Measurements from ENCODE around the gene USP2. TPM values are rescaled to one million over a fixed set of nuclear protein-coding genes. Genes with fewer than 3 reads are reported as not detected.
A peak's percentile ranks its signal among the peaks of the same experiment; 100 is the strongest.

The USP2 gene
- total RNA-seq, 1 experiment from 2014 or later = 15.4 TPM

DNA sequence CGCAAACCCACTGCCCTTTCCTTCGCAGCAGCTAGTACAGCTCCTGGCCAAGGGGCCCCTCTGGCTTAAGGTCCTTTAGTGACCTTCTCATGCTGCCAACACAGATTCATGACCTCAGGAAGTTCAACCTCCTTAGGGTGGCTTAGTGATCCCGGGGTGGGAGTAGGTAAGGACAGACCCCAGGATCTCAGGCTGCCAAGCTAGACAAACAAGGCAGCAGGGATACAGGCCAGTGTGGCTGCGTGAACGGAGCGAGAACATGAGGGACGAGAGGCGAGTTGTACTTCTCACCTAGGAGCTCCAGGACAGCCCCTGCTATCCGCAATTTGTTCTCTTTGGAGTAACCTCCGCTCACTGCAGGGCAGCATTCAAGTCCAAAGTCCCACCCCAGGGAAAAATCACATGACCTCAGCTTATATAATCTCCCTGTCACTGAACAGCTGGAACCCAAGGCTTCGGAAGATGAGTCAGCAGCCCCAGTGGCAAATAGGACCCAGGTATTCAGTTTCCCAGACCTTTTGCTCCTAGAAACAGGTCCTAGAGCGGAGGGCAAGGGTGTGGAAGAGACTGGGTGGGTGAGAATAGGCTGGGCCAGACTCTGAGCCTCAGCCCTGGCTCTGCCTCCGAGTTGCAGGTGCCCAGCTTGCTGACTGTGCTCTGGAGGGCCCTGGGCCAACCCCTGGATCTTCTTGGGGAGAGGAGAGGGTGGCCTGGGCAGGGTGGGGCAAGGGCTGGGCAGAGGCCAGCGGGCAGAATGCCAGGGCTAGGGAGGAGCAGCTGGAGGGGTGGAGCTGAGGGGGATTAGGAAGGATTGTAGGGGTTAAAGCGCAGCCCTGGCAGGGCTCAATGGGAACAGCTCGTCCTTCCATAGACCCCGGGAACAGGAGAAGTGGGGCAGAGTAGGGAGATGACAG, 13.1 kb downstream of the USP2 start:
- Histone ChIP-seq H4K20me1 (ENCODE audit: insufficient read depth, low read depth, low read length) (no peaks in the 10 kb centered on the region), H2AFZ (ENCODE audit: low read length) (no peak overlapping the region), H3K4me1 (ENCODE audit: low read length) (peaks cover 84% of the 10 kb centered on the region), H3K4me2 (ENCODE audit: low read depth, low read length, poor library complexity, severe bottlenecking) (peak overlapping the region; percentile 70), H3K9ac (ENCODE audit: low read length) (peak overlapping the region; percentile 68), H3K27ac (ENCODE audit: low read length) (peak overlapping the region; percentile 94), H3K9me2 (replicated peaks; ENCODE audit: insufficient read depth, low read length) (no peaks in the 10 kb centered on the region), H3K36me3 (ENCODE audit: insufficient read depth, low read length) (no peaks in the 10 kb centered on the region), H3K4me3 (ENCODE audit: low read length) (peak overlapping the region; percentile 51), H3K9me3 (ENCODE audit: low read length) (no peaks in the 10 kb centered on the region), H3K79me2 (ENCODE audit: low read length) (peaks cover 6% of the 10 kb centered on the region), H3K27me3 (ENCODE audit: low read length) (no peaks in the 10 kb centered on the region)
- DNase-seq = peak; percentile 58

DNA sequence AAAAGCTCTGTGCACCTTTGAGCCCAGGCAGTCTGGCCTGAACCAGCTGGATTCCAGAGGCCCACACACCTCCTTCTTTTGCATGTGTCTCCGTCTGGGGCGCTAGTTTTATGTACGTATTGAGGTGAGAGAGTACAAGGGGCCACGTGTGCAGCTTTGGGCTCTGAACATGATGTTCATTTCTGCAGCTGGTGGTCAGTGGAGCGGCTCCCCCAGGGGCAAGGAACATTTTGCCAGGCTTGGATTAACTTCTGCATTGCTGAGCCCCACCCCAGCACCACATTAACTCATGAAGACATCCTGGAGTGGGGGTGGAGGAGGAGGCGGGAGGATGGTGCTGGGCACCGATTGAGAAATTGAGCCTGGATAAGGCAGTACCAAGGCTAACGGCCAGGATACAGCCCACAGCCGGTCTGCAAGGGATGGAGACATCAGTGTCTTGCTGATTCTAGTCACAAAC, 13.8 kb downstream of the USP2 start:
- no peaks in the 10 kb centered on the region for H3K9me2 ChIP-seq (replicated peaks; ENCODE audit: insufficient read depth, low read length)
- no peaks in the 10 kb centered on the region for H3K36me3 ChIP-seq (ENCODE audit: insufficient read depth, low read length)
- H4K20me1 ChIP-seq (ENCODE audit: insufficient read depth, low read depth, low read length) = no peaks in the 10 kb centered on the region
- peak overlapping the region; percentile 68 for H3K9ac ChIP-seq (ENCODE audit: low read length)
- H3K4me1 ChIP-seq (ENCODE audit: low read length) = peaks cover 85% of the 10 kb centered on the region
- H3K9me3 ChIP-seq (ENCODE audit: low read length) = no peaks in the 10 kb centered on the region
- peaks cover 13% of the 10 kb centered on the region for H3K79me2 ChIP-seq (ENCODE audit: low read length)
- H3K4me3 ChIP-seq (ENCODE audit: low read length) = peak overlapping the region; percentile 51
- H3K27me3 ChIP-seq (ENCODE audit: low read length) = no peaks in the 10 kb centered on the region
- H3K27ac ChIP-seq (ENCODE audit: low read length) = peak overlapping the region; percentile 94
- H3K4me2 ChIP-seq (ENCODE audit: low read depth, low read length, poor library complexity, severe bottlenecking) = peak overlapping the region; percentile 70
- H2AFZ ChIP-seq (ENCODE audit: low read length) = no peak overlapping the region
- DNase-seq = peak; percentile 82

DNA sequence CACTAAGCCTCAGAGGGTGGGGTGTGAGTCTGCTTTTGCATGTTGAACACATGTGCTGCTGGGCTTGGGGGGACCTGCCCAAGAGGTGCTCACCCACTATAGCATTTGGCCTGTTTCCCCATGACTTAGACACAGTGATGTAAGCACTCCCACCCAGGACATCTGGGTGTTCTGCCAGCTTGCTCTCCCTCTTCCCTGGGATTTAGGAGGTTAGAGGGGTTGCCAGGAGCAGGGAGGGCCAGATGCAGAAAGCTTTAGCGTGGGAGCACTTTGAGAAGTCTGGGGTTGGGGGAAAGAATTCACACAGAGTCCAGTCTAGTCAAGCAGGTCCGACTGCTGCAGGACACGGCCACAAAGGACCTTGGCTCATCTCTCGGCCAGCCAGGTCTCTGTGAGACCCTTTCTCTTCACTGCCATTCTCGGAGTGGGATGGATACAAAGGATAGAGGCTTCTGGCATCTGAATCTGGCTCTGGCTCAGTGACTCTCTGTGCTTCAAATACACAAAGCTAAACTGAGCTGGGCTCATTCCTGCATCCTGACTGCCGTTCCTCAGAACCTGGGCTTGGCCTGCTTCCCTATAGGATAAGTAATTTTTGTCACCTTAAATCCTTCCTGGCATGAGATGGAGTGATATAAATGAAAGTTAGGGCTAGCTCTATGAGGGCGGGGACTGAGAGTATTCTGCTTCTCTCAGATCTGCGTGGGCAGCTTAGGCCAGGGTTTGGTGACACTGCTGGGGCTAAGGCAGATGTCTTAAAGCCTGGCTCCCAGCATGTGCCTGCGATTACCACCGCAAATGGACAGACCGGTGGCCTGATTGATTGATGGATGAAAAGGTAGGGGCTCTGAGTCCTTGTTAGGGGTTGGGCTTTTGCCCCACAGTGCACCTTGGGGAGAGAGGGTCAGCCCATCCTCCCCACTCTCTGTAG, 14.5 kb downstream of the USP2 start:
- H3K79me2 ChIP-seq (ENCODE audit: low read length) = peaks cover 18% of the 10 kb centered on the region
- H3K27ac ChIP-seq (ENCODE audit: low read length) = peak overlapping the region; percentile 94
- H3K4me3 ChIP-seq (ENCODE audit: low read length) = peak overlapping the region; percentile 51; the same call in 1 of the 2 replicates
- H3K36me3 ChIP-seq (ENCODE audit: insufficient read depth, low read length) = no peaks in the 10 kb centered on the region
- H2AFZ ChIP-seq (ENCODE audit: low read length) = no peak overlapping the region
- no peaks in the 10 kb centered on the region for H3K9me3 ChIP-seq (ENCODE audit: low read length)
- peak; percentile 58 for DNase-seq
- no peaks in the 10 kb centered on the region for H3K9me2 ChIP-seq (replicated peaks; ENCODE audit: insufficient read depth, low read length)
- H3K4me1 ChIP-seq (ENCODE audit: low read length) = peaks cover 88% of the 10 kb centered on the region
- H3K4me2 ChIP-seq (ENCODE audit: low read depth, low read length, poor library complexity, severe bottlenecking) = peak overlapping the region; percentile 70
- H3K27me3 ChIP-seq (ENCODE audit: low read length) = no peaks in the 10 kb centered on the region
- peak overlapping the region; percentile 68 for H3K9ac ChIP-seq (ENCODE audit: low read length)
- no peaks in the 10 kb centered on the region for H4K20me1 ChIP-seq (ENCODE audit: insufficient read depth, low read depth, low read length)

DNA sequence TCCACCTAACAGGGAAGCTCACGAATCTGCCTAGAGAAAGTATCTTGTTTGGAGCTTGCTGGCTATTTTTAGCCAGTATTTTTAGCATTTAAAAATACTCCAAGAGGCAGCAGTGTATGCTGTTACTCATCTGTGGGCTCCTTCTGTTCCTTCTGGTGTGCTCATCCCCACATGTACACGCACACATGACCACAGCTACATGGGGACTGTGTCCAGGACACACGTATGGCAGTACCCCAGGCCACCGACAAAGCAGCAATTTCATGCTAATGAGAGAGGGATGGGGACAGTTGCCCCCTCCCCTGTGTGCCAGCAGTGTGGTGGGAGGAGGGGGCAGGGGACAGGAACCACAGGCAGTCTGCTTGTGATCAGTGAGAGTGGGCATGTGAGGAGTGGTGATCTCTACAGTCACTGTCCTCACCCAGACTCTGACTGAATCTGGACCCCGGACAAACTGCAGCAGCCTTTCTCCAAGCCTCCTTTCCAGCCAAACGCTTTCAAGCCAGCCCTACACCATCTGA, 16.4 kb downstream of the USP2 start:
- Histone ChIP-seq H3K27me3 (ENCODE audit: low read length) (no peaks in the 10 kb centered on the region), H3K4me3 (ENCODE audit: low read length) (peak overlapping the region; percentile 55), H3K36me3 (ENCODE audit: insufficient read depth, low read length) (no peaks in the 10 kb centered on the region), H4K20me1 (ENCODE audit: insufficient read depth, low read depth, low read length) (no peaks in the 10 kb centered on the region), H3K9me3 (ENCODE audit: low read length) (no peaks in the 10 kb centered on the region), H3K79me2 (ENCODE audit: low read length) (peaks cover 25% of the 10 kb centered on the region), H3K9me2 (replicated peaks; ENCODE audit: insufficient read depth, low read length) (no peaks in the 10 kb centered on the region), H3K9ac (ENCODE audit: low read length) (peak overlapping the region; percentile 72), H3K4me2 (ENCODE audit: low read depth, low read length, poor library complexity, severe bottlenecking) (peak overlapping the region; percentile 66), H3K4me1 (ENCODE audit: low read length) (peaks cover 88% of the 10 kb centered on the region), H3K27ac (ENCODE audit: low read length) (peak overlapping the region; percentile 94), H2AFZ (ENCODE audit: low read length) (no peak overlapping the region)
- no peak for DNase-seq

DNA sequence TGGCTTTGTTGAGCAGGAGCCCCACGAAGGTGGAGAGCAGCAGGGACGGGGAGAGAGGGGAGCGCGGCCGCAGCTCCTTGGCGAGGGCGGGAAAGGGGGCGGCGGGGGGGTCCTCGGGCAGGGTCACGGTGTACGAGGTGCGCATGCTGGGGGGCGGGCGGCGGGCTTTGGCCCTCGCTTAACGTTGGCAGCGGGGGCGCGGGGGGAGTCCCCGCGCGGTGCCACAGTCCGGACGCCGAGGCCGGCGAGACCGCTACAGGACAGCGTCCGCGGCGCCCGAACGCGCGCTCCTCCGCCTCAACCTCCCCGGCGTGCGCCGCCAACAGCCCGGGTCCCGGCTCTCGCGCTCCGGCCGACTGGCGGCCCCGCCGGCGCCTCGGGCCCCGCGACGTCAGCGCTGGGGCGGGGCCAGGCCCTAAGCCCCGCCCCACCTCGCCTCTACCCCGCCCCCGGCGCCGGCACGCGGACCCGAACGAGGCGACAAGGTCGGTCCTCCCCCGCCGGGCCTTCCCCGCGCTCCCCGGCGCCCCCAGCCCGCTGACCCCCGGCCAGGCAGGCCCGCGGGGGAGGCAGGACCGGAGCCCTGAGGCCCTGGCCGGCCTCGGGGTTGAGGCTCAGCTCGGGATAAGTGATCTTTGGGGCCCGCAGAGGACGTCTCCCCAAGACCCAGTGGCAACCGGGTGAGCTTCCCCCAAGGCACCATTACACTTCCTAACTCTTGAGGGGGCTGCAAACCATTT, 17.5 kb downstream of the USP2 start:
- peaks cover 20% of the 10 kb centered on the region for H3K79me2 ChIP-seq (ENCODE audit: low read length)
- DNase-seq = peak; percentile 83
- peaks cover 88% of the 10 kb centered on the region for H3K4me1 ChIP-seq (ENCODE audit: low read length)
- H3K4me3 ChIP-seq (ENCODE audit: low read length) = peak overlapping the region; percentile 85
- no peaks in the 10 kb centered on the region for H3K9me2 ChIP-seq (replicated peaks; ENCODE audit: insufficient read depth, low read length)
- H3K9ac ChIP-seq (ENCODE audit: low read length) = peak overlapping the region; percentile 86
- no peaks in the 10 kb centered on the region for H3K27me3 ChIP-seq (ENCODE audit: low read length)
- no peaks in the 10 kb centered on the region for H4K20me1 ChIP-seq (ENCODE audit: insufficient read depth, low read depth, low read length)
- H3K4me2 ChIP-seq (ENCODE audit: low read depth, low read length, poor library complexity, severe bottlenecking) = peak overlapping the region; percentile 91
- peak overlapping the region; percentile 98 for H3K27ac ChIP-seq (ENCODE audit: low read length)
- H3K36me3 ChIP-seq (ENCODE audit: insufficient read depth, low read length) = peaks cover 2% of the 10 kb centered on the region
- no peak overlapping the region for H2AFZ ChIP-seq (ENCODE audit: low read length)
- no peaks in the 10 kb centered on the region for H3K9me3 ChIP-seq (ENCODE audit: low read length)

DNA sequence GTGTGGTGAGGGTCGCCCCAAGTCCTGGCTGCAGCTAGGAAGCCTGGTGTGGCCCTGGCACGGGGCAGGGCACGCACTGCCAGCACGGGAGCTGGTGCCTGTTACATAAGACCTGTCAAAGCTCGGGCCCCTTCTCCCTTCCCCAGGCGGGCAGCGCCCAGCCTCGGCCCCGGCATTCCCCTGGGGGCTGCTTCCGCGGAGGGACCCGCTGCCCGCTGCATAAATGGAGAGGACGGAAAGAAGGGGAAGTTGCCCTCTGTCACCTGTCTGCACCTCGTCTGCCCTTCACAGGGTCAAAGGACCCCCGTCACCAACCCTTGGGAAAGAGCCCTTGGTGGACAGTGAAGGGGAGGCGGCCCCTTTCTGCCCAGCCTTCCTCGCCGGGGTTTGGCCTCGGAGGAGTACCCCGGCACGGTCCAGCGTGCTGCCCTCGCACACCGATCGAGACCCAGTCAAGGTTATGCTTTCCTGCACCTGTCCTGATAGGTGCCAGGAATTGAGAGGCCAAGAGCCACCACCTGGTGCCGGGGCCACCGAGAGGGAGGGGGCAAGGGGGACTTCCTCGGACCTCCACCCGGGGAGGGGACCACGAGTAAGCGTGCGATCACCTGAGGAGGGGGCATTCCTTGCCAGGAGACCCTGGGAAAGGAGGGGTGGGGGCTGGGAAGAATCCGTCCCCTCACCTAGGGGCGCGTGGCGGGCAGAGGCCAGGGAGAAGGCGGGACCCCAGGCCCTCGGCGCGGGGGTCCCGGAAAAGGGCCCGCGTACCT, 18.2 kb downstream of the USP2 start:
- DNase-seq = peak; percentile 57
- Histone ChIP-seq H4K20me1 (ENCODE audit: insufficient read depth, low read depth, low read length) (no peaks in the 10 kb centered on the region), H3K79me2 (ENCODE audit: low read length) (peaks cover 20% of the 10 kb centered on the region), H3K4me1 (ENCODE audit: low read length) (peaks cover 88% of the 10 kb centered on the region), H3K27me3 (ENCODE audit: low read length) (no peaks in the 10 kb centered on the region), H2AFZ (ENCODE audit: low read length) (no peak overlapping the region), H3K9ac (ENCODE audit: low read length) (peak overlapping the region; percentile 86), H3K4me3 (ENCODE audit: low read length) (peak overlapping the region; percentile 85), H3K36me3 (ENCODE audit: insufficient read depth, low read length) (peaks cover 8% of the 10 kb centered on the region), H3K9me2 (replicated peaks; ENCODE audit: insufficient read depth, low read length) (no peaks in the 10 kb centered on the region), H3K9me3 (ENCODE audit: low read length) (no peaks in the 10 kb centered on the region), H3K27ac (ENCODE audit: low read length) (peak overlapping the region; percentile 98), H3K4me2 (ENCODE audit: low read depth, low read length, poor library complexity, severe bottlenecking) (peak overlapping the region; percentile 91)

DNA sequence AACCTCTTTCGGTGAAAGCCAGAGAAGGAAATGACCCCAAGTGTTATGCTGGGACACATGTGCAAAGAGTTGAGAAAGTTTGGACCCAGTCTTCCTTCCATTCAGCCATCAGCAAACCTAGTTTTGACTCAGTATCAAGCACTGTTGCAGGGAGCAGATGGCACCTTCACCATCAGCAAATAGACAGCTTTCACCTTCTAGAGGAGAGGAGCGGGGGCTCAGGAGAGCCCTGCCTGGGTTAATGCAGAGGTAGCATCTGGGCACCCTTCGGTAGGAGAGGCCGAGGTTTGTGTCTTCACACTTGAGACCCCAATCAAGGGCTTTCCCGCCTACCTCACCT, 18.8 kb downstream of the USP2 start:
- Histone ChIP-seq H3K9me2 (replicated peaks; ENCODE audit: insufficient read depth, low read length) (no peaks in the 10 kb centered on the region), H3K79me2 (ENCODE audit: low read length) (peaks cover 20% of the 10 kb centered on the region), H3K36me3 (ENCODE audit: insufficient read depth, low read length) (peaks cover 8% of the 10 kb centered on the region), H3K9me3 (ENCODE audit: low read length) (no peaks in the 10 kb centered on the region), H3K9ac (ENCODE audit: low read length) (peak overlapping the region; percentile 86), H3K4me3 (ENCODE audit: low read length) (peak overlapping the region; percentile 85), H3K4me1 (ENCODE audit: low read length) (peaks cover 88% of the 10 kb centered on the region), H3K4me2 (ENCODE audit: low read depth, low read length, poor library complexity, severe bottlenecking) (peak overlapping the region; percentile 91), H3K27me3 (ENCODE audit: low read length) (no peaks in the 10 kb centered on the region), H3K27ac (ENCODE audit: low read length) (peak overlapping the region; percentile 98), H2AFZ (ENCODE audit: low read length) (no peak overlapping the region), H4K20me1 (ENCODE audit: insufficient read depth, low read depth, low read length) (no peaks in the 10 kb centered on the region)
- no peak for DNase-seq

Measured in Karpas-422 (cell line).